ENCODE measurements around the gene SUSD6. TPM values are rescaled to one million over a fixed set of nuclear protein-coding genes. Genes with fewer than 3 reads are reported as not detected.

SUSD6 gene
- total RNA-seq, 4 donors from 2014 or later: 35.5 to 56.7 (median 51.0) TPM

- DNase-seq (ENCODE audit: low spot score in 2 of 2): no peak
- no peak overlapping the region for H3K4me3 ChIP-seq (ENCODE audit: low read depth, poor library complexity, severe bottlenecking)
- intact Hi-C loops (cut with DNase I; ENCODE audit: low total_unique reads): no loop called here
- no peak for TF ChIP-seq POLR2A (IDR thresholded peaks at IDR 0.05)
- TF ChIP-seq CTCF (IDR thresholded peaks at IDR 0.05): no peak
- 72 to 78% methylated on average over 1 of the region's 1 CpG for WGBS, 2 donors
Observed at GRCh38 chr14:69680297-69680696, 68.9 kb downstream of the SUSD6 start.

GRCh38 chr14:69682136-69682535 lies 70.7 kb downstream of the SUSD6 start:
- intact Hi-C loops (cut with DNase I; ENCODE audit: low total_unique reads): no loop called here
- TF ChIP-seq POLR2A (IDR thresholded peaks at IDR 0.05): no peak
- TF ChIP-seq CTCF (IDR thresholded peaks at IDR 0.05): no peak
- peak in 1 of 2 donors; percentile 13 for DNase-seq (ENCODE audit: low spot score in 2 of 2)
- 68% methylated on average over 4 of the region's 4 CpGs for WGBS, 2 donors
- no peak overlapping the region for H3K4me3 ChIP-seq (ENCODE audit: low read depth, poor library complexity, severe bottlenecking)

- TF ChIP-seq POLR2A (IDR thresholded peaks at IDR 0.05) (no peak), CTCF (IDR thresholded peaks at IDR 0.05) (no peak)
- intact Hi-C loops (cut with DNase I; ENCODE audit: low total_unique reads): no loop called here
- DNase-seq (ENCODE audit: low spot score in 2 of 2): peak; percentile 56 to 59
- 0 to 40% methylated on average over 1 of the region's 1 CpG for whole genome bisulfite sequencing, 2 donors
- no peak overlapping the region for H3K4me3 ChIP-seq (ENCODE audit: low read depth, poor library complexity, severe bottlenecking)
Observed at GRCh38 chr14:69682621-69683263, 71.3 kb downstream of the SUSD6 start.

- no peak overlapping the region for H3K4me3 ChIP-seq (ENCODE audit: low read depth, poor library complexity, severe bottlenecking)
- TF ChIP-seq CTCF (IDR thresholded peaks at IDR 0.05): no peak
- no peak for TF ChIP-seq POLR2A (IDR thresholded peaks at IDR 0.05)
- intact Hi-C loops (cut with DNase I; ENCODE audit: low total_unique reads): no loop called here
- 70 to 72% methylated on average over 3 of the region's 3 CpGs for WGBS, 2 donors
- peak in 1 of 2 donors; percentile 40 for DNase-seq (ENCODE audit: low spot score in 2 of 2)
Observed at GRCh38 chr14:69683971-69684370, 72.6 kb downstream of the SUSD6 start.

- no peak overlapping the region for H3K4me3 ChIP-seq (ENCODE audit: low read depth, poor library complexity, severe bottlenecking)
- intact Hi-C loops (cut with DNase I; ENCODE audit: low total_unique reads): no loop called here
- TF ChIP-seq POLR2A (IDR thresholded peaks at IDR 0.05): no peak
- no peak for TF ChIP-seq CTCF (IDR thresholded peaks at IDR 0.05)
- peak in 1 of 2 donors; percentile 84 for DNase-seq (ENCODE audit: low spot score in 2 of 2)
- 41 to 48% methylated on average over 6 of the region's 6 CpGs for WGBS, 2 donors
Observed at GRCh38 chr14:69684461-69685217, 73.2 kb downstream of the SUSD6 start.

Data from lower leg skin (tissue), 4 donors.